Effector memory CD8-positive, alpha-beta T cell (primary cell): ENCODE results near the gene KRTAP4-8.
"Not testable (repeated sequence)": the region's sequence is repeated elsewhere in the genome, so short reads cannot be mapped to it uniquely, and the experiment has no call there.

Experiments
- ATAC-seq: fragments of 150-1000 bp; cut with Tn5 transposase; replicated peaks from 2 replicates; pipeline ENCODE4 v1.10.0; 2021; ENCODE audit warnings: mild to moderate bottlenecking, moderate library complexity
- DNase-seq, 3 experiments: peaks; one replicate each; pipeline ENCODE4 v3.0.0; 2021
- H3K27ac Mint-ChIP-seq, 2 donors: one replicate each; pipeline ENCODE4 v1.8.0; 2022; ENCODE audit warnings: mild to moderate bottlenecking in 2 of 2, mixed read lengths in 2 of 2, moderate library complexity in 2 of 2
- H3K27me3 Mint-ChIP-seq, 2 donors: one replicate each; pipeline ENCODE4 v1.8.0; 2022; ENCODE audit warnings: mixed read lengths in 2 of 2
- H3K36me3 Mint-ChIP-seq: one replicate; pipeline ENCODE4 v1.8.0; 2022; ENCODE audit warnings: mild to moderate bottlenecking, moderate library complexity, mixed read lengths; ENCODE audit not compliant: insufficient read depth
- H3K4me1 Mint-ChIP-seq, 2 donors: one replicate each; pipeline ENCODE4 v1.8.0; 2022; ENCODE audit warnings: low read depth in 2 of 2, mixed read lengths in 2 of 2
- H3K4me3 Mint-ChIP-seq, 2 donors: one replicate each; pipeline ENCODE4 v1.8.0; 2022; ENCODE audit warnings: mild to moderate bottlenecking in 2 of 2, mixed read lengths in 2 of 2, moderate library complexity in 2 of 2
- H3K9me3 Mint-ChIP-seq, 2 donors: one replicate each; pipeline ENCODE4 v1.8.0; 2022; ENCODE audit warnings: mixed read lengths in 2 of 2

KRTAP4-8 gene

GRCh38 chr17:41103896-41104295 is 6.0 kb upstream of the KRTAP4-8 start:
- ATAC-seq (no peak), DNase-seq (no peak)
- no peak overlapping the region for H3K27ac Mint-ChIP-seq
- no peaks in the 10 kb centered on the region for H3K9me3 Mint-ChIP-seq
- H3K27me3 Mint-ChIP-seq: peaks cover 24 to 39% of the 10 kb centered on the region in 2 donors
- peaks cover 0 to 4% of the 10 kb centered on the region in 2 donors for H3K4me1 Mint-ChIP-seq
- H3K36me3 Mint-ChIP-seq: no peaks in the 10 kb centered on the region
- no peak overlapping the region for H3K4me3 Mint-ChIP-seq

GRCh38 chr17:41101586-41102259 is 3.8 kb upstream of the KRTAP4-8 start, which contains the start of gene KRTAP4-16:
Gene KRTAP4-16, minus strand, starts transcription at chr17:41102209. Its CDS starts 0 bp downstream, at chr17:41102209.
- no peaks in the 10 kb centered on the region for H3K9me3 Mint-ChIP-seq
- H3K27ac Mint-ChIP-seq: no peak within 1 kb of the TSS
- no peak for DNase-seq
- H3K4me1 Mint-ChIP-seq: peaks cover 0 to 3% of the 10 kb centered on the region in 2 donors
- H3K27me3 Mint-ChIP-seq: peaks cover 35 to 45% of the 10 kb centered on the region in 2 donors
- H3K36me3 Mint-ChIP-seq: no peaks in the 10 kb centered on the region
- no peak for ATAC-seq
- H3K4me3 Mint-ChIP-seq: no peak within 1 kb of the TSS

GRCh38 chr17:41099682-41100480 is 1.9 kb upstream of the KRTAP4-8 start:
- H3K36me3 Mint-ChIP-seq, ATAC-seq, H3K9me3 Mint-ChIP-seq, H3K4me1 Mint-ChIP-seq, DNase-seq, H3K4me3 Mint-ChIP-seq, H3K27ac Mint-ChIP-seq: not testable (repeated sequence)
- H3K27me3 Mint-ChIP-seq: peaks cover 33 to 52% of the 10 kb centered on the region in 2 donors

- no peaks in the 10 kb centered on the region for H3K9me3 Mint-ChIP-seq
- no peak overlapping the region for H3K27ac Mint-ChIP-seq
- H3K27me3 Mint-ChIP-seq: peaks cover 33 to 59% of the 10 kb centered on the region in 2 donors
- no peak for ATAC-seq
- peaks cover 0 to 1% of the 10 kb centered on the region in 2 donors for H3K4me1 Mint-ChIP-seq
- DNase-seq: no peak
- no peak overlapping the region for H3K4me3 Mint-ChIP-seq
- no peaks in the 10 kb centered on the region for H3K36me3 Mint-ChIP-seq
These were observed 539 bp upstream of the KRTAP4-8 start for GRCh38 chr17:41098481-41098880.

DNA sequence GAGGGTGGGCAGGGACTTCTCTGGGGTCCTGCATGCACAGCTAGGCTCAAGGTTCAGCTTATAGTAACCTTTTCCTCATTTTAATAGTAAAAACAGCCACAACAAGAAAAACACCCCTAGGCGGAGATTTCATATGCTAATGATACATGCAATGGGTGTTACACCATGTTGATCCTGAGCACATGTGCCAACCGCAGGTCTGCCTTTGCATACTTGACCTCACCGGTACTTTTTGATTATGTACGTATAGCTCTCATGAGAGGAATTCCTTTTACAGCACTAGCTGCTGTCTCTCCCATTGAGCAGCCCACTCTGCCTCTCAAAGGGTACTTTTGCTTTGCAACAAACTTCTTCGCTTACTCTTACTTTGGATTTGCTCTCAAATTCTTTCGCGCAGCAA is 1.9 kb downstream of the KRTAP4-8 start:
- ATAC-seq (no peak), DNase-seq (no peak)
- Mint-ChIP-seq H3K4me3 (no peak overlapping the region), H3K27me3 (peaks cover 33 to 59% of the 10 kb centered on the region in 2 donors), H3K36me3 (no peaks in the 10 kb centered on the region), H3K9me3 (no peaks in the 10 kb centered on the region), H3K4me1 (peaks cover 0 to 1% of the 10 kb centered on the region in 2 donors), H3K27ac (no peak overlapping the region)

- H3K9me3 Mint-ChIP-seq, H3K27ac Mint-ChIP-seq, DNase-seq, H3K4me1 Mint-ChIP-seq, H3K36me3 Mint-ChIP-seq, H3K4me3 Mint-ChIP-seq, ATAC-seq: not testable (repeated sequence)
- H3K27me3 Mint-ChIP-seq: peaks cover 28 to 34% of the 10 kb centered on the region in 2 donors
These were observed 9.1 kb downstream of the KRTAP4-8 start for GRCh38 chr17:41088760-41089352.

GRCh38 chr17:41084100-41084856 is 13.7 kb downstream of the KRTAP4-8 start, which contains the start of gene KRTAP4-7:
Gene KRTAP4-7, plus strand, starts transcription at chr17:41084150. Its CDS starts 57 bp downstream, at chr17:41084207.
- not testable (repeated sequence) for DNase-seq, H3K4me3 Mint-ChIP-seq, H3K9me3 Mint-ChIP-seq, H3K27ac Mint-ChIP-seq, H3K4me1 Mint-ChIP-seq, H3K36me3 Mint-ChIP-seq, ATAC-seq
- H3K27me3 Mint-ChIP-seq: peaks cover 40 to 61% of the 10 kb centered on the region in 2 donors

GRCh38 chr17:41083427-41083826 is 14.5 kb downstream of the KRTAP4-8 start:
- H3K27me3 Mint-ChIP-seq: peaks cover 36 to 60% of the 10 kb centered on the region in 2 donors
- not testable (repeated sequence) for H3K4me3 Mint-ChIP-seq, DNase-seq, H3K4me1 Mint-ChIP-seq, H3K27ac Mint-ChIP-seq, H3K36me3 Mint-ChIP-seq, ATAC-seq, H3K9me3 Mint-ChIP-seq

DNA sequence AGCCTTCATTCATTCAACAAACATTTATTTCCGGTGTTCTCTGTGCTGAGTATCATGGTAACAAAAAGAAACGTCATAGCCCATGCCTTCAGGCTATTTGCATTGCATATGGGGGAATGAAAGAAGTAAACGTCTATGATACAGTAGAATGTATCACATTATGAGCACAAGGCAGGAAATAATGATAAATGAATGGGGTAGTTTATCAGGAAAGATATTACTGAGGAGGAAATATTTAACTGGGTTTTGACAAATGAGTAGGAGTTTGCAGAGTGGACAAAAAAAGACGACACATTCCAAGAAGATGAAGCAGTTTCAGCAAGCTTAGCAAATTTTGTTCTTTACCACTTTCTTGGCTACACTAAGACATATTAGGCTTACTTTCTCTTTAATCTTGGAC is 15.3 kb downstream of the KRTAP4-8 start:
- ATAC-seq (no peak), DNase-seq (no peak)
- Mint-ChIP-seq H3K36me3 (no peaks in the 10 kb centered on the region), H3K27me3 (peaks cover 41 to 52% of the 10 kb centered on the region in 2 donors), H3K4me3 (no peak overlapping the region), H3K4me1 (no peaks in the 10 kb centered on the region), H3K9me3 (no peaks in the 10 kb centered on the region), H3K27ac (no peak overlapping the region)

DNA sequence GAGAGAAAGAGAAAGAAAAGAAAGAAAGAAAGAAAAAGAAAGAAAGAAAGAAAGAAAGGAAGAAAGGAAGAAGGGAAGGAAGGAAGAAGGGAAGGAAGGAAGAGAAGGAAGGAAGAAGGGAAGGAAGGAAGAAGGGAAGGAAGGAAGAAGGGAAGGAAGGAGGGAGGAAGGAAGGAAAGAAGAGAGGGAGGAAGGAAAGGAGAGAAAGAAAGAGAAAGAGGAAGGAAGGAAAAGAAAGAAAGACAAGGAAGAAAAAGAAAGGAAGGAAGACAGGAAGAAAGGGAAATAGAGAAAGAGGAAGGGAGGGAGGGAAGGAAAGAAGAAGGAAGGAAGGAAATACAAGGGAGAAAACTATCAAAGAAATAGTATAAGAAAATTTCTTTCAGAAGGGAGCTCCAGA is 21.2 kb downstream of the KRTAP4-8 start:
- ATAC-seq: no peak
- no peaks in the 10 kb centered on the region for H3K4me1 Mint-ChIP-seq
- no peaks in the 10 kb centered on the region for H3K9me3 Mint-ChIP-seq
- no peak for DNase-seq
- peaks cover 41 to 45% of the 10 kb centered on the region in 2 donors for H3K27me3 Mint-ChIP-seq
- H3K36me3 Mint-ChIP-seq: peaks cover 2% of the 10 kb centered on the region
- H3K4me3 Mint-ChIP-seq: no peak overlapping the region
- H3K27ac Mint-ChIP-seq: no peak overlapping the region

GRCh38 chr17:41073676-41074075 is 24.3 kb downstream of the KRTAP4-8 start:
- Mint-ChIP-seq H3K27ac (no peak overlapping the region), H3K27me3 (peaks cover 25 to 38% of the 10 kb centered on the region in 2 donors), H3K4me3 (no peak overlapping the region), H3K9me3 (no peaks in the 10 kb centered on the region), H3K36me3 (peaks cover 2% of the 10 kb centered on the region), H3K4me1 (no peaks in the 10 kb centered on the region)
- DNase-seq (no peak), ATAC-seq (no peak)

DNA sequence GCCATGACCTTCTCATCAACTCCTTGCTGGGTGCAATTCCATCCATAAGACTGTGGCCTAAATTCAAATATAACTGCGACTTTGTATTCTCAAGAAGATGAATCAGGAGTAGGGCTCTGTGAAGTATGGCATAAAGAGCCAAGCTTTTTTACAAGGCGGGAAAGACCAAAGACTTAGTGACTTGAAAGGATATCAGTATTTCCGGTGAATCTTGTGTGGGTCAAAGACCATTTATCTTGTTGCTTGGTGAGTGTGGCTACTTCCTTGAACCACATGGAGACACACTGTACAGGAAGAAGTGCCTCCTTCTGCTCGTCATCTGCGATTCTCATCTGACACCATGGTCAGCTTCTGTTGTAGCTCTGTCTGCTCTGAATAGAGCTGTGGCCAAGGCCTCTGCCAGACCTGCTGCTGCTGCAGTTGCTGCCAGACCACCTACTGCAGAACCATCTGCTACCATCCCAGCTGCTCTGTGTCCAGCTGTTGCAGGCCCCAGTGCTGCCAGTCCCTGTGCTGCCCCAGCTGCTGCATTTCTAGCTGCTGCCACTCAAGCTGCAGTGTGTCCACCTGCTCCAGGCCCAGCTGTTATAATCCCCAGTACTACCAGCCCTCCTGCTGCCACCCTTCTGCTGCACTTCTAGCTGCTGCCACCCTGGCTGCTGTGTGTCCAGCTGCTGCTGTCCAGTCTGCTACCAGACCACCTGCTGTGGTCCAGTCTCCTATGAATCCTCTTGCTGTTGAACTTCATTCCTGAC is 26.2 kb downstream of the KRTAP4-8 start:
- H3K4me1 Mint-ChIP-seq: no peaks in the 10 kb centered on the region
- H3K27me3 Mint-ChIP-seq: peaks cover 19 to 22% of the 10 kb centered on the region in 2 donors
- no peaks in the 10 kb centered on the region for H3K9me3 Mint-ChIP-seq
- no peak for DNase-seq
- no peak overlapping the region for H3K4me3 Mint-ChIP-seq
- H3K36me3 Mint-ChIP-seq: peaks cover 2% of the 10 kb centered on the region
- no peak for ATAC-seq
- no peak overlapping the region for H3K27ac Mint-ChIP-seq
